Activated CD4-positive, alpha-beta T cell treated with anti-CD3 and anti-CD28 coated beads, Interleukin-2, amount 10 ng/mL, durations not matched to agents 7 days and 5 days (primary cell): ENCODE measurements around the gene RIT2. TPM values are rescaled to one million over a fixed set of nuclear protein-coding genes. Genes with fewer than 3 reads are reported as not detected.

ENCODE experiments used
- CTCF ChIA-PET: fragments of 350-600 bp; sonication (Branson Sonifier 250); formaldehyde crosslinking; loops from one replicate; lab custom pipeline; 2021; ENCODE audit warnings: antibody characterized with exemption; lab: Charles Lee
- POLR2A ChIA-PET: fragments of 350-600 bp; sonication (Branson Sonifier 250); formaldehyde crosslinking; loops from one replicate; lab custom pipeline; 2021; ENCODE audit warnings: antibody characterized with exemption; lab: Charles Lee
- DNase-seq: peaks from one replicate; pipeline ENCODE4 v3.0.0-alpha.2; 2020
- H3K27ac Mint-ChIP-seq: one replicate; pipeline ENCODE4 v1.8.0; 2021; ENCODE audit warnings: mild to moderate bottlenecking, moderate library complexity, mixed read lengths
- H3K27me3 Mint-ChIP-seq: one replicate; pipeline ENCODE4 v1.8.0; 2021; ENCODE audit warnings: mixed read lengths
- H3K36me3 Mint-ChIP-seq: one replicate; pipeline ENCODE4 v1.8.0; 2021; ENCODE audit warnings: low read depth, mixed read lengths
- H3K4me1 Mint-ChIP-seq: one replicate; pipeline ENCODE4 v1.8.0; 2021; ENCODE audit warnings: mixed read lengths
- H3K4me3 Mint-ChIP-seq: one replicate; pipeline ENCODE4 v1.8.0; 2021; ENCODE audit warnings: mild to moderate bottlenecking, moderate library complexity, mixed read lengths
- H3K9me3 Mint-ChIP-seq: one replicate; pipeline ENCODE4 v1.8.0; 2021; ENCODE audit warnings: mixed read lengths
- total RNA-seq, 2 experiments: library from RNA; stranded (reverse); gene quantifications; one replicate each; pipeline ENCODE4 v1.2.3, GENCODE V29; 2021

Gene RIT2
- total RNA-seq, 2 experiments from 2014 or later: not detected

GRCh38 chr18:42931491-42931890 is 184.0 kb downstream of the RIT2 start:
- ChIA-PET POLR2A (no interaction called here), CTCF (no interaction called here)
- DNase-seq: no peak
- H3K27ac Mint-ChIP-seq: no peak overlapping the region
- peaks cover 5% of the 10 kb centered on the region for H3K9me3 Mint-ChIP-seq
- H3K27me3 Mint-ChIP-seq: no peaks in the 10 kb centered on the region
- H3K4me3 Mint-ChIP-seq: no peak overlapping the region
- H3K4me1 Mint-ChIP-seq: no peaks in the 10 kb centered on the region
- H3K36me3 Mint-ChIP-seq: no peaks in the 10 kb centered on the region

GRCh38 chr18:42929857-42930256 is 185.6 kb downstream of the RIT2 start:
- Mint-ChIP-seq H3K9me3 (peaks cover 2% of the 10 kb centered on the region), H3K4me3 (no peak overlapping the region), H3K27me3 (no peaks in the 10 kb centered on the region), H3K36me3 (no peaks in the 10 kb centered on the region), H3K27ac (no peak overlapping the region), H3K4me1 (no peaks in the 10 kb centered on the region)
- no peak for DNase-seq
- ChIA-PET POLR2A (no interaction called here), CTCF (no interaction called here)

GRCh38 chr18:42929181-42929580 is 186.3 kb downstream of the RIT2 start:
- DNase-seq: no peak
- Mint-ChIP-seq H3K4me3 (no peak overlapping the region), H3K4me1 (no peaks in the 10 kb centered on the region), H3K27me3 (no peaks in the 10 kb centered on the region), H3K27ac (no peak overlapping the region), H3K36me3 (no peaks in the 10 kb centered on the region), H3K9me3 (peaks cover 2% of the 10 kb centered on the region)
- ChIA-PET CTCF (no interaction called here), POLR2A (no interaction called here)

- H3K9me3 Mint-ChIP-seq: no peaks in the 10 kb centered on the region
- H3K27me3 Mint-ChIP-seq: no peaks in the 10 kb centered on the region
- DNase-seq: no peak
- no peaks in the 10 kb centered on the region for H3K36me3 Mint-ChIP-seq
- H3K4me3 Mint-ChIP-seq: no peak overlapping the region
- CTCF ChIA-PET: no interaction called here
- POLR2A ChIA-PET: no interaction called here
- H3K4me1 Mint-ChIP-seq: no peaks in the 10 kb centered on the region
- no peak overlapping the region for H3K27ac Mint-ChIP-seq
Observed at GRCh38 chr18:42925036-42925435, 190.4 kb downstream of the RIT2 start.

- Mint-ChIP-seq H3K4me3 (no peak overlapping the region), H3K27me3 (no peaks in the 10 kb centered on the region), H3K9me3 (peaks cover 3% of the 10 kb centered on the region), H3K27ac (no peak overlapping the region), H3K4me1 (no peaks in the 10 kb centered on the region), H3K36me3 (no peaks in the 10 kb centered on the region)
- POLR2A ChIA-PET: no interaction called here
- CTCF ChIA-PET: no interaction called here
- DNase-seq: no peak
Observed at GRCh38 chr18:42922363-42922762, 193.1 kb downstream of the RIT2 start.

GRCh38 chr18:42921226-42921737 is 194.2 kb downstream of the RIT2 start:
- Mint-ChIP-seq H3K4me3 (no peak overlapping the region), H3K36me3 (no peaks in the 10 kb centered on the region), H3K4me1 (no peaks in the 10 kb centered on the region), H3K9me3 (peaks cover 3% of the 10 kb centered on the region), H3K27me3 (no peaks in the 10 kb centered on the region), H3K27ac (no peak overlapping the region)
- ChIA-PET CTCF (no interaction called here), POLR2A (no interaction called here)
- no peak for DNase-seq

GRCh38 chr18:42920621-42921020 is 194.9 kb downstream of the RIT2 start:
- Mint-ChIP-seq H3K4me1 (no peaks in the 10 kb centered on the region), H3K27me3 (no peaks in the 10 kb centered on the region), H3K9me3 (peaks cover 3% of the 10 kb centered on the region), H3K4me3 (no peak overlapping the region), H3K36me3 (no peaks in the 10 kb centered on the region), H3K27ac (no peak overlapping the region)
- ChIA-PET CTCF (no interaction called here), POLR2A (no interaction called here)
- no peak for DNase-seq

- no peak overlapping the region for H3K27ac Mint-ChIP-seq
- CTCF ChIA-PET: no interaction called here
- H3K36me3 Mint-ChIP-seq: no peaks in the 10 kb centered on the region
- no peak for DNase-seq
- no peak overlapping the region for H3K4me3 Mint-ChIP-seq
- POLR2A ChIA-PET: no interaction called here
- H3K27me3 Mint-ChIP-seq: no peaks in the 10 kb centered on the region
- H3K4me1 Mint-ChIP-seq: no peaks in the 10 kb centered on the region
- peaks cover 3% of the 10 kb centered on the region for H3K9me3 Mint-ChIP-seq
Observed at GRCh38 chr18:42915299-42915698, 200.2 kb downstream of the RIT2 start.

GRCh38 chr18:42914476-42914875 is 201.0 kb downstream of the RIT2 start:
- CTCF ChIA-PET: no interaction called here
- Mint-ChIP-seq H3K4me1 (no peaks in the 10 kb centered on the region), H3K9me3 (peaks cover 3% of the 10 kb centered on the region), H3K4me3 (no peak overlapping the region), H3K36me3 (no peaks in the 10 kb centered on the region), H3K27ac (no peak overlapping the region), H3K27me3 (no peaks in the 10 kb centered on the region)
- POLR2A ChIA-PET: no interaction called here
- DNase-seq: no peak

GRCh38 chr18:42909095-42909494 is 206.4 kb downstream of the RIT2 start:
- Mint-ChIP-seq H3K27ac (no peak overlapping the region), H3K36me3 (no peaks in the 10 kb centered on the region), H3K4me1 (no peaks in the 10 kb centered on the region), H3K27me3 (no peaks in the 10 kb centered on the region), H3K9me3 (no peaks in the 10 kb centered on the region), H3K4me3 (no peak overlapping the region)
- ChIA-PET POLR2A (no interaction called here), CTCF (no interaction called here)
- no peak for DNase-seq

GRCh38 chr18:42906761-42907160 is 208.7 kb downstream of the RIT2 start:
- no peaks in the 10 kb centered on the region for H3K27me3 Mint-ChIP-seq
- no peak for DNase-seq
- H3K9me3 Mint-ChIP-seq: no peaks in the 10 kb centered on the region
- H3K4me3 Mint-ChIP-seq: no peak overlapping the region
- ChIA-PET POLR2A (no interaction called here), CTCF (no interaction called here)
- H3K27ac Mint-ChIP-seq: no peak overlapping the region
- no peaks in the 10 kb centered on the region for H3K4me1 Mint-ChIP-seq
- H3K36me3 Mint-ChIP-seq: no peaks in the 10 kb centered on the region

- ChIA-PET CTCF (no interaction called here), POLR2A (no interaction called here)
- no peak overlapping the region for H3K4me3 Mint-ChIP-seq
- no peaks in the 10 kb centered on the region for H3K27me3 Mint-ChIP-seq
- H3K9me3 Mint-ChIP-seq: no peaks in the 10 kb centered on the region
- no peak for DNase-seq
- no peaks in the 10 kb centered on the region for H3K4me1 Mint-ChIP-seq
- no peaks in the 10 kb centered on the region for H3K36me3 Mint-ChIP-seq
- no peak overlapping the region for H3K27ac Mint-ChIP-seq
Observed at GRCh38 chr18:42901161-42901560, 214.3 kb downstream of the RIT2 start.

GRCh38 chr18:42893977-42894376 is 221.5 kb downstream of the RIT2 start:
- no peaks in the 10 kb centered on the region for H3K9me3 Mint-ChIP-seq
- H3K27me3 Mint-ChIP-seq: no peaks in the 10 kb centered on the region
- CTCF ChIA-PET: no interaction called here
- no peak overlapping the region for H3K4me3 Mint-ChIP-seq
- H3K27ac Mint-ChIP-seq: no peak overlapping the region
- DNase-seq: no peak
- H3K36me3 Mint-ChIP-seq: no peaks in the 10 kb centered on the region
- POLR2A ChIA-PET: no interaction called here
- H3K4me1 Mint-ChIP-seq: no peaks in the 10 kb centered on the region

- H3K4me1 Mint-ChIP-seq: no peaks in the 10 kb centered on the region
- ChIA-PET POLR2A (no interaction called here), CTCF (no interaction called here)
- no peak overlapping the region for H3K4me3 Mint-ChIP-seq
- H3K36me3 Mint-ChIP-seq: no peaks in the 10 kb centered on the region
- no peaks in the 10 kb centered on the region for H3K9me3 Mint-ChIP-seq
- no peaks in the 10 kb centered on the region for H3K27me3 Mint-ChIP-seq
- DNase-seq: no peak
- H3K27ac Mint-ChIP-seq: no peak overlapping the region
Observed at GRCh38 chr18:42892181-42892580, 223.3 kb downstream of the RIT2 start.
